Trophoblast cell (in vitro differentiated cells and primary cell): ENCODE measurements around the gene TLL2.

Experiments
- DNase-seq, 2 donors: peaks; one replicate each; pipeline ENCODE4 v3.0.0-alpha.2; 2016
- H2AFZ ChIP-seq: 2 replicates; pipeline ENCODE4 v1.6.1; 2013; ENCODE audit warnings: low read length, moderate library complexity, mild to moderate bottlenecking; ENCODE audit not compliant: insufficient read depth, poor library complexity
- H2AK5ac ChIP-seq: 2 replicates; pipeline ENCODE4 v1.6.1; 2013; ENCODE audit warnings: mild to moderate bottlenecking, low read length
- H2BK120ac ChIP-seq: 2 replicates; pipeline ENCODE4 v1.6.1; 2013; ENCODE audit warnings: low read length, mild to moderate bottlenecking, moderate library complexity; ENCODE audit not compliant: insufficient read depth, poor library complexity
- H2BK12ac ChIP-seq: 2 replicates; pipeline ENCODE4 v1.6.1; 2013; ENCODE audit warnings: mild to moderate bottlenecking, low read length, moderate library complexity
- H2BK5ac ChIP-seq: 2 replicates; pipeline ENCODE4 v1.6.1; 2013; ENCODE audit warnings: low read length, low read depth, moderate library complexity, mild to moderate bottlenecking; ENCODE audit not compliant: poor library complexity
- H3K14ac ChIP-seq: 2 replicates; pipeline ENCODE4 v1.6.1; 2013; ENCODE audit warnings: mild to moderate bottlenecking, low read length
- H3K18ac ChIP-seq: 2 replicates; pipeline ENCODE4 v1.6.1; 2013; ENCODE audit warnings: mild to moderate bottlenecking, low read length
- H3K23ac ChIP-seq: 2 replicates; pipeline ENCODE4 v1.6.1; 2013; ENCODE audit warnings: low read length
- H3K27ac ChIP-seq: 2 replicates; pipeline ENCODE4 v1.5.1; 2013; ENCODE audit warnings: low read depth, mild to moderate bottlenecking, inconsistent platforms, low read length, moderate library complexity
- H3K27me3 ChIP-seq: 2 replicates; pipeline ENCODE4 v1.6.1; 2013; ENCODE audit warnings: inconsistent platforms, mild to moderate bottlenecking, low read length, moderate library complexity; ENCODE audit not compliant: insufficient read depth
- H3K36me3 ChIP-seq, 2 experiments: 1 replicate in 1 of 2; 2 replicates in 1 of 2; pipeline ENCODE4 v1.6.1; 2013; ENCODE audit warnings: low read length in 2 of 2, mild to moderate bottlenecking in 2 of 2, moderate library complexity in 1 of 2; ENCODE audit not compliant: insufficient read depth in 2 of 2, control insufficient read depth in 1 of 2
- H3K4ac ChIP-seq: 2 replicates; pipeline ENCODE4 v1.6.1; 2013; ENCODE audit warnings: low read depth, mild to moderate bottlenecking, low read length, moderate library complexity
- H3K4me1 ChIP-seq, 2 experiments: 1 replicate in 1 of 2; 2 replicates in 1 of 2; pipeline ENCODE4 v1.6.1; 2013; ENCODE audit warnings: low read length in 2 of 2, mild to moderate bottlenecking in 2 of 2, moderate library complexity in 1 of 2; ENCODE audit not compliant: insufficient read depth in 2 of 2, control insufficient read depth in 1 of 2
- H3K4me2 ChIP-seq: 2 replicates; pipeline ENCODE4 v1.6.1; 2013; ENCODE audit warnings: inconsistent platforms, mild to moderate bottlenecking, low read length, moderate library complexity
- H3K4me3 ChIP-seq: 2 replicates; pipeline ENCODE4 v1.5.1; 2013; ENCODE audit warnings: mild to moderate bottlenecking, low read depth, low read length, inconsistent platforms
- H3K79me1 ChIP-seq: one replicate; pipeline ENCODE4 v1.6.1; 2013; ENCODE audit warnings: low read length
- H3K79me2 ChIP-seq: 2 replicates; pipeline ENCODE4 v1.6.1; 2013; ENCODE audit warnings: low read length, mild to moderate bottlenecking; ENCODE audit not compliant: control insufficient read depth, insufficient read depth, poor library complexity
- H3K9ac ChIP-seq: 2 replicates; pipeline ENCODE4 v1.6.1; 2013; ENCODE audit warnings: mild to moderate bottlenecking, low read length
- H3K9me3 ChIP-seq: 2 replicates; pipeline ENCODE4 v1.6.1; 2013; ENCODE audit warnings: low read depth, mild to moderate bottlenecking, control low read depth, inconsistent platforms, low read length; ENCODE audit not compliant: insufficient read depth
- H4K12ac ChIP-seq: 2 replicates; pipeline ENCODE4 v1.6.1; 2013; ENCODE audit warnings: low read depth, mild to moderate bottlenecking, low read length, moderate library complexity
- H4K8ac ChIP-seq: 2 replicates; pipeline ENCODE4 v1.6.1; 2013; ENCODE audit warnings: low read depth, mild to moderate bottlenecking, low read length, moderate library complexity
- H4K91ac ChIP-seq: one replicate; pipeline ENCODE4 v1.6.1; 2013; ENCODE audit warnings: low read depth, mild to moderate bottlenecking, low read length, moderate library complexity
- WGBS: extraction: QIAGEN DNeasy Blood & Tissue Kit; methylation state at CpG from one replicate; pipeline ENCODE4 v1.1.7; 2013; ENCODE audit warnings: missing lambda C conversion rate; ENCODE audit not compliant: insufficient read length, insufficient coverage; ENCODE audit errors: extremely low coverage; 5-methylcytosine and 5-hydroxymethylcytosine counted together

The TLL2 gene

GRCh38 chr10:96321822-96322221 is 191.9 kb downstream of the TLL2 start:
- no peak overlapping the region for H2AK5ac ChIP-seq
- H3K4me2 ChIP-seq, result no peak overlapping the region
- H4K8ac ChIP-seq, result no peak overlapping the region
- no peak for DNase-seq
- H3K27me3 ChIP-seq, result no peaks in the 10 kb centered on the region
- H3K23ac ChIP-seq, result no peak overlapping the region
- no peak overlapping the region for H4K12ac ChIP-seq
- no peaks in the 10 kb centered on the region for H3K4me1 ChIP-seq
- H3K79me2 ChIP-seq, result no peaks in the 10 kb centered on the region
- no peaks in the 10 kb centered on the region for H3K9me3 ChIP-seq
- H2BK5ac ChIP-seq, result no peak overlapping the region
- no peak overlapping the region for H2BK120ac ChIP-seq
- H2BK12ac ChIP-seq, result no peak overlapping the region
- H3K9ac ChIP-seq, result no peak overlapping the region
- no peak overlapping the region for H3K4ac ChIP-seq
- no peak overlapping the region for H3K4me3 ChIP-seq
- H2AFZ ChIP-seq, result no peak overlapping the region
- no peak overlapping the region for H3K18ac ChIP-seq
- no peak overlapping the region for H3K27ac ChIP-seq
- no peak overlapping the region for H4K91ac ChIP-seq
- no peak overlapping the region for H3K14ac ChIP-seq
- no peaks in the 10 kb centered on the region for H3K36me3 ChIP-seq
- WGBS, result no CpG with 5 or more reads among the region's 5 CpGs
- H3K79me1 ChIP-seq, result no peaks in the 10 kb centered on the region

GRCh38 chr10:96319754-96320474 is 193.8 kb downstream of the TLL2 start:
- H2BK5ac ChIP-seq, result no peak overlapping the region
- DNase-seq, result no peak
- H4K12ac ChIP-seq, result no peak overlapping the region
- no peak overlapping the region for H2AFZ ChIP-seq
- no peaks in the 10 kb centered on the region for H3K27me3 ChIP-seq
- H3K36me3 ChIP-seq, result no peaks in the 10 kb centered on the region
- no peak overlapping the region for H2AK5ac ChIP-seq
- H3K9me3 ChIP-seq, result no peaks in the 10 kb centered on the region
- no peak overlapping the region for H4K8ac ChIP-seq
- no peak overlapping the region for H4K91ac ChIP-seq
- H3K79me2 ChIP-seq, result no peaks in the 10 kb centered on the region
- no peak overlapping the region for H3K9ac ChIP-seq
- no peaks in the 10 kb centered on the region for H3K79me1 ChIP-seq
- H3K4me2 ChIP-seq, result no peak overlapping the region
- no peak overlapping the region for H3K4ac ChIP-seq
- no peak overlapping the region for H2BK12ac ChIP-seq
- WGBS, result no CpG with 5 or more reads among the region's 3 CpGs
- H3K23ac ChIP-seq, result no peak overlapping the region
- H2BK120ac ChIP-seq, result no peak overlapping the region
- H3K18ac ChIP-seq, result no peak overlapping the region
- H3K14ac ChIP-seq, result no peak overlapping the region
- H3K27ac ChIP-seq, result no peak overlapping the region
- no peaks in the 10 kb centered on the region for H3K4me1 ChIP-seq
- no peak overlapping the region for H3K4me3 ChIP-seq

GRCh38 chr10:96317067-96317833 is 196.5 kb downstream of the TLL2 start:
- H3K79me1 ChIP-seq, result no peaks in the 10 kb centered on the region
- H3K4me1 ChIP-seq, result no peaks in the 10 kb centered on the region
- H3K27me3 ChIP-seq, result no peaks in the 10 kb centered on the region
- H4K91ac ChIP-seq, result no peak overlapping the region
- WGBS, result no CpG with 5 or more reads among the region's 4 CpGs
- no peak overlapping the region for H2AFZ ChIP-seq
- H3K9ac ChIP-seq, result no peak overlapping the region
- no peak overlapping the region for H3K4me2 ChIP-seq
- H3K27ac ChIP-seq, result no peak overlapping the region
- peaks cover 1% of the 10 kb centered on the region for H3K79me2 ChIP-seq
- no peak overlapping the region for H3K4me3 ChIP-seq
- no peak overlapping the region for H2BK120ac ChIP-seq
- no peak overlapping the region for H2BK5ac ChIP-seq
- no peak overlapping the region for H3K23ac ChIP-seq
- DNase-seq, result no peak
- no peak overlapping the region for H3K18ac ChIP-seq
- no peak overlapping the region for H3K4ac ChIP-seq
- H3K36me3 ChIP-seq, result no peaks in the 10 kb centered on the region
- no peaks in the 10 kb centered on the region for H3K9me3 ChIP-seq
- H3K14ac ChIP-seq, result no peak overlapping the region
- H4K8ac ChIP-seq, result no peak overlapping the region
- H4K12ac ChIP-seq, result no peak overlapping the region
- H2AK5ac ChIP-seq, result no peak overlapping the region
- H2BK12ac ChIP-seq, result no peak overlapping the region
